ENCODE measurements around the gene ABO. TPM values are rescaled to one million over a fixed set of nuclear protein-coding genes. Genes with fewer than 3 reads are reported as not detected.

Gene ABO
- total RNA-seq, 1 experiment from 2014 or later, result 0.15 TPM

- TF ChIP-seq, protein P1, sequence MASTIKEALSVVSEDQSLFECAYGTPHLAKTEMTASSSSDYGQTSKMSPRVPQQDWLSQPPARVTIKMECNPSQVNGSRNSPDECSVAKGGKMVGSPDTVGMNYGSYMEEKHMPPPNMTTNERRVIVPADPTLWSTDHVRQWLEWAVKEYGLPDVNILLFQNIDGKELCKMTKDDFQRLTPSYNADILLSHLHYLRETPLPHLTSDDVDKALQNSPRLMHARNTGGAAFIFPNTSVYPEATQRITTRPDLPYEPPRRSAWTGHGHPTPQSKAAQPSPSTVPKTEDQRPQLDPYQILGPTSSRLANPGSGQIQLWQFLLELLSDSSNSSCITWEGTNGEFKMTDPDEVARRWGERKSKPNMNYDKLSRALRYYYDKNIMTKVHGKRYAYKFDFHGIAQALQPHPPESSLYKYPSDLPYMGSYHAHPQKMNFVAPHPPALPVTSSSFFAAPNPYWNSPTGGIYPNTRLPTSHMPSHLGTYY (CRISPR knock-in tag; IDR thresholded peaks at IDR 0.05), result no peak
Observed at GRCh38 chr9:133255371-133256135, 19.4 kb downstream of the ABO start (continued).

DNA sequence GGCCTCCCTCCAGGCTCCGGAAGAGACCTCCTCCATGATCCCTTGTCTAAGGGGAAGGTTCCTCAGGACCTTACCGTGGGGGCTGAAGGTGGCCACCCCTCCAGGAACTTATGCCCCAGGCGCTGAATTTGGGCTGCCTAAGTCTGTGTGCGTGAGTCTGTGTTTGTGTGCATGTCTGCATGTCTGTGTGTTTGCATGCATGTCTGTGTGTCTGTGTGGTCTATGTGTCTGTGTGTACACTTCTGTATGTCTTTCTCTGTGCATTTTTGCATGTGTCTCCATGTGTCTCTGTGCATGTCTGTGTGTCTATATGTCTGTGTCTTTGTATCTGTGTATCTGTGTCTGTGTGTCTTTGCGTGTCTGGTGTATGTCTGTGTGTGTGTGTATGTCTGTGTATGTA lies 20.5 kb downstream of the ABO start:
- Mint-ChIP-seq H3K4me3 (no peak overlapping the region), H3K4me1 (peaks cover 15% of the 10 kb centered on the region), H3K27ac (no peak overlapping the region), H3K36me3 (no peaks in the 10 kb centered on the region), H3K27me3 (ENCODE audit: low read depth) (peaks cover 3% of the 10 kb centered on the region; the same call in 1 of the 2 replicates), H3K9me3 (no peaks in the 10 kb centered on the region)
- POLR2A ChIA-PET, result no interaction called here
- ATAC-seq (no peak), DNase-seq (ENCODE audit: low spot score) (no peak)
- TF ChIP-seq ZNF219 (CRISPR knock-in tag; IDR thresholded peaks at IDR 0.05; ENCODE audit: borderline replicate concordance) (no peak), FOXP4 (CRISPR knock-in tag; IDR thresholded peaks at IDR 0.05) (no peak), TEAD1 (CRISPR knock-in tag; IDR thresholded peaks at IDR 0.05) (no peak), EMX1 (CRISPR knock-in tag; IDR thresholded peaks at IDR 0.05) (no peak), PRRX2 (CRISPR knock-in tag; IDR thresholded peaks at IDR 0.05) (no peak)
- TF ChIP-seq, protein P2, sequence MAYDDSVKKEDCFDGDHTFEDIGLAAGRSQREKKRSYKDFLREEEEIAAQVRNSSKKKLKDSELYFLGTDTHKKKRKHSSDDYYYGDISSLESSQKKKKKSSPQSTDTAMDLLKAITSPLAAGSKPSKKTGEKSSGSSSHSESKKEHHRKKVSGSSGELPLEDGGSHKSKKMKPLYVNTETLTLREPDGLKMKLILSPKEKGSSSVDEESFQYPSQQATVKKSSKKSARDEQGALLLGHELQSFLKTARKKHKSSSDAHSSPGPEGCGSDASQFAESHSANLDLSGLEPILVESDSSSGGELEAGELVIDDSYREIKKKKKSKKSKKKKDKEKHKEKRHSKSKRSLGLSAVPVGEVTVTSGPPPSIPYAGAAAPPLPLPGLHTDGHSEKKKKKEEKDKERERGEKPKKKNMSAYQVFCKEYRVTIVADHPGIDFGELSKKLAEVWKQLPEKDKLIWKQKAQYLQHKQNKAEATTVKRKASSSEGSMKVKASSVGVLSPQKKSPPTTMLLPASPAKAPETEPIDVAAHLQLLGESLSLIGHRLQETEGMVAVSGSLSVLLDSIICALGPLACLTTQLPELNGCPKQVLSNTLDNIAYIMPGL (CRISPR knock-in tag; IDR thresholded peaks at IDR 0.05), result no peak
- TF ChIP-seq, protein P1 (CRISPR knock-in tag; IDR thresholded peaks at IDR 0.05), result no peak
- TF ChIP-seq, protein P3, sequence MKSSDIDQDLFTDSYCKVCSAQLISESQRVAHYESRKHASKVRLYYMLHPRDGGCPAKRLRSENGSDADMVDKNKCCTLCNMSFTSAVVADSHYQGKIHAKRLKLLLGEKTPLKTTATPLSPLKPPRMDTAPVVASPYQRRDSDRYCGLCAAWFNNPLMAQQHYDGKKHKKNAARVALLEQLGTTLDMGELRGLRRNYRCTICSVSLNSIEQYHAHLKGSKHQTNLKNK (CRISPR knock-in tag; IDR thresholded peaks at IDR 0.05), result no peak
- CTCF ChIA-PET, result interaction anchor here (2.3 kb wide), 1 partner anchor 16 kb away, joined by 9 read pairs; no protein-coding TSS in a partner anchor

DNA sequence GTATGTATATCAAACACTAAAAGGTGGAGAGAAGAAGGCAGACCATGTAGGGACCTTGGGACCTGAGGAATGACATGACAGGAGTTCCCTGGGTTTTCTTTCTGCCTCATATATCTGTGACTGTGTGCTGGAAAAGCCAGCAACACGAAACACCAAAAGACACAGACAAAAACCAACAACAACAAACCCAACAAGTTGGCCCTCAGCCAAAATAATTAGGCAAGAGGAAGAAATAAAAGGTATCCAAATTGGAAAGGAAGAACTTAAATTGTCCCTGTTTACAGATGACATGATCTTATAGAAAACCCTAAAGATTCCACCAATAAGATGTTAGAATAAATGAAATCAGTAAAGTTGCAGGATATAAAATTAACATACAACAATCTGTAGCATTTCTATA lies 21.7 kb downstream of the ABO start:
- Mint-ChIP-seq H3K4me3 (no peak overlapping the region), H3K27ac (no peak overlapping the region), H3K9me3 (no peaks in the 10 kb centered on the region), H3K36me3 (no peaks in the 10 kb centered on the region), H3K4me1 (peaks cover 15% of the 10 kb centered on the region), H3K27me3 (ENCODE audit: low read depth) (peaks cover 3% of the 10 kb centered on the region; the same call in 1 of the 2 replicates)
- DNase-seq (ENCODE audit: low spot score), result no peak
- ChIA-PET CTCF (interaction anchor here (2.3 kb wide), 1 partner anchor 14 kb away, joined by 9 read pairs; no protein-coding TSS in a partner anchor), POLR2A (no interaction called here)
- no peak for ATAC-seq
- no peak for TF ChIP-seq ZNF396 (CRISPR knock-in tag; IDR thresholded peaks at IDR 0.05; ENCODE audit: borderline replicate concordance)
- TF ChIP-seq, protein P4, sequence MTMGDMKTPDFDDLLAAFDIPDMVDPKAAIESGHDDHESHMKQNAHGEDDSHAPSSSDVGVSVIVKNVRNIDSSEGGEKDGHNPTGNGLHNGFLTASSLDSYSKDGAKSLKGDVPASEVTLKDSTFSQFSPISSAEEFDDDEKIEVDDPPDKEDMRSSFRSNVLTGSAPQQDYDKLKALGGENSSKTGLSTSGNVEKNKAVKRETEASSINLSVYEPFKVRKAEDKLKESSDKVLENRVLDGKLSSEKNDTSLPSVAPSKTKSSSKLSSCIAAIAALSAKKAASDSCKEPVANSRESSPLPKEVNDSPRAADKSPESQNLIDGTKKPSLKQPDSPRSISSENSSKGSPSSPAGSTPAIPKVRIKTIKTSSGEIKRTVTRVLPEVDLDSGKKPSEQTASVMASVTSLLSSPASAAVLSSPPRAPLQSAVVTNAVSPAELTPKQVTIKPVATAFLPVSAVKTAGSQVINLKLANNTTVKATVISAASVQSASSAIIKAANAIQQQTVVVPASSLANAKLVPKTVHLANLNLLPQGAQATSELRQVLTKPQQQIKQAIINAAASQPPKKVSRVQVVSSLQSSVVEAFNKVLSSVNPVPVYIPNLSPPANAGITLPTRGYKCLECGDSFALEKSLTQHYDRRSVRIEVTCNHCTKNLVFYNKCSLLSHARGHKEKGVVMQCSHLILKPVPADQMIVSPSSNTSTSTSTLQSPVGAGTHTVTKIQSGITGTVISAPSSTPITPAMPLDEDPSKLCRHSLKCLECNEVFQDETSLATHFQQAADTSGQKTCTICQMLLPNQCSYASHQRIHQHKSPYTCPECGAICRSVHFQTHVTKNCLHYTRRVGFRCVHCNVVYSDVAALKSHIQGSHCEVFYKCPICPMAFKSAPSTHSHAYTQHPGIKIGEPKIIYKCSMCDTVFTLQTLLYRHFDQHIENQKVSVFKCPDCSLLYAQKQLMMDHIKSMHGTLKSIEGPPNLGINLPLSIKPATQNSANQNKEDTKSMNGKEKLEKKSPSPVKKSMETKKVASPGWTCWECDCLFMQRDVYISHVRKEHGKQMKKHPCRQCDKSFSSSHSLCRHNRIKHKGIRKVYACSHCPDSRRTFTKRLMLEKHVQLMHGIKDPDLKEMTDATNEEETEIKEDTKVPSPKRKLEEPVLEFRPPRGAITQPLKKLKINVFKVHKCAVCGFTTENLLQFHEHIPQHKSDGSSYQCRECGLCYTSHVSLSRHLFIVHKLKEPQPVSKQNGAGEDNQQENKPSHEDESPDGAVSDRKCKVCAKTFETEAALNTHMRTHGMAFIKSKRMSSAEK (CRISPR knock-in tag; IDR thresholded peaks at IDR 0.05; ENCODE audit: borderline replicate concordance), result no peak
- no peak for TF ChIP-seq E2F5 (CRISPR knock-in tag; IDR thresholded peaks at IDR 0.05)
- no peak for TF ChIP-seq FOXJ3 (CRISPR knock-in tag; IDR thresholded peaks at IDR 0.05; ENCODE audit: borderline replicate concordance)
- no peak for TF ChIP-seq NFATC4 (CRISPR knock-in tag; IDR thresholded peaks at IDR 0.05)
- TF ChIP-seq NR2C2 (CRISPR knock-in tag; IDR thresholded peaks at IDR 0.05), result no peak
- TF ChIP-seq ZNF317 (CRISPR knock-in tag; IDR thresholded peaks at IDR 0.05; ENCODE audit: borderline replicate concordance, low read depth), result no peak
- no peak for TF ChIP-seq MYBL2 (CRISPR knock-in tag; IDR thresholded peaks at IDR 0.05)

Data from WTC11 (cell line).